Measurements from ENCODE around the gene PLCB3. TPM values are rescaled to one million over a fixed set of nuclear protein-coding genes. Genes with fewer than 3 reads are reported as not detected.
"Not testable (repeated sequence)": the region's sequence is repeated elsewhere in the genome, so short reads cannot be mapped to it uniquely, and the experiment has no call there.

Gene PLCB3
- total RNA-seq, 1 donor from 2014 or later, result 20.8 TPM

GRCh38 chr11:64305691-64306562, 54.6 kb downstream of the PLCB3 start:
- DNase-seq (ENCODE audit: low read depth) (peak; percentile 24), FAIRE-seq (no peak)
- peak overlapping the region; percentile 77 for H3K4me3 ChIP-seq (ENCODE audit: low read depth, low read length)
- peaks cover 4% of the 10 kb centered on the region for H3K36me3 ChIP-seq (ENCODE audit: control insufficient read depth, insufficient read depth, low read length)
- no peaks in the 10 kb centered on the region for H3K27me3 ChIP-seq (ENCODE audit: control insufficient read depth, insufficient read depth, low read length)
- peak; percentile 41 for TF ChIP-seq CTCF (IDR thresholded peaks at IDR 0.05; ENCODE audit: insufficient read depth, low read length, severe bottlenecking)

- FAIRE-seq (no peak), DNase-seq (ENCODE audit: low read depth) (no peak)
- Histone ChIP-seq H3K27me3 (ENCODE audit: control insufficient read depth, insufficient read depth, low read length) (no peaks in the 10 kb centered on the region), H3K4me3 (ENCODE audit: low read depth, low read length) (peak overlapping the region; percentile 77), H3K36me3 (ENCODE audit: control insufficient read depth, insufficient read depth, low read length) (peaks cover 4% of the 10 kb centered on the region)
- TF ChIP-seq CTCF (IDR thresholded peaks at IDR 0.05; ENCODE audit: insufficient read depth, low read length, severe bottlenecking), result no peak
Observed at GRCh38 chr11:64306563-64306875, 55.2 kb downstream of the PLCB3 start.

- no peak for FAIRE-seq
Observed at GRCh38 chr11:64306876-64307622, 55.7 kb downstream of the PLCB3 start.

GRCh38 chr11:64307795-64308194, 56.5 kb downstream of the PLCB3 start:
- H3K36me3 ChIP-seq (ENCODE audit: control insufficient read depth, insufficient read depth, low read length); H3K27me3 ChIP-seq (ENCODE audit: control insufficient read depth, insufficient read depth, low read length); H3K4me3 ChIP-seq (ENCODE audit: low read depth, low read length); FAIRE-seq; DNase-seq (ENCODE audit: low read depth): not testable (repeated sequence)

More at GRCh38 chr11:64306876-64307622, 55.7 kb downstream of the PLCB3 start:
- no peaks in the 10 kb centered on the region for H3K27me3 ChIP-seq (ENCODE audit: control insufficient read depth, insufficient read depth, low read length)
- peaks cover 4% of the 10 kb centered on the region for H3K36me3 ChIP-seq (ENCODE audit: control insufficient read depth, insufficient read depth, low read length)
- TF ChIP-seq CTCF (IDR thresholded peaks at IDR 0.05; ENCODE audit: insufficient read depth, low read length, severe bottlenecking), result no peak
- H3K4me3 ChIP-seq (ENCODE audit: low read depth, low read length), result no peak overlapping the region
- no peak for DNase-seq (ENCODE audit: low read depth)

GRCh38 chr11:64312947-64313346, 61.6 kb downstream of the PLCB3 start:
- DNase-seq (ENCODE audit: low read depth) (no peak), FAIRE-seq (no peak)
- Histone ChIP-seq H3K36me3 (ENCODE audit: control insufficient read depth, insufficient read depth, low read length) (peaks cover 10% of the 10 kb centered on the region), H3K4me3 (ENCODE audit: low read depth, low read length) (no peak overlapping the region), H3K27me3 (ENCODE audit: control insufficient read depth, insufficient read depth, low read length) (no peaks in the 10 kb centered on the region)
- TF ChIP-seq CTCF (IDR thresholded peaks at IDR 0.05; ENCODE audit: insufficient read depth, low read length, severe bottlenecking), result no peak

- Histone ChIP-seq H3K4me3 (ENCODE audit: low read depth, low read length) (no peak overlapping the region), H3K36me3 (ENCODE audit: control insufficient read depth, insufficient read depth, low read length) (peaks cover 10% of the 10 kb centered on the region), H3K27me3 (ENCODE audit: control insufficient read depth, insufficient read depth, low read length) (no peaks in the 10 kb centered on the region)
- DNase-seq (ENCODE audit: low read depth) (no peak), FAIRE-seq (no peak)
- TF ChIP-seq CTCF (IDR thresholded peaks at IDR 0.05; ENCODE audit: insufficient read depth, low read length, severe bottlenecking), result no peak
Observed at GRCh38 chr11:64313491-64314145, 62.3 kb downstream of the PLCB3 start.

Data from bronchial epithelial cell (primary cell).